Putamen (tissue), 1 donor: ENCODE results near the gene GRXCR2.
"Not testable (repeated sequence)": the region's sequence is repeated elsewhere in the genome, so short reads cannot be mapped to it uniquely, and the experiment has no call there.

Source experiments
- DNase-seq: peaks from one replicate; pipeline ENCODE4 v3.0.0-alpha.2; 2016; ENCODE audit warnings: low spot score

The GRXCR2 gene

DNA sequence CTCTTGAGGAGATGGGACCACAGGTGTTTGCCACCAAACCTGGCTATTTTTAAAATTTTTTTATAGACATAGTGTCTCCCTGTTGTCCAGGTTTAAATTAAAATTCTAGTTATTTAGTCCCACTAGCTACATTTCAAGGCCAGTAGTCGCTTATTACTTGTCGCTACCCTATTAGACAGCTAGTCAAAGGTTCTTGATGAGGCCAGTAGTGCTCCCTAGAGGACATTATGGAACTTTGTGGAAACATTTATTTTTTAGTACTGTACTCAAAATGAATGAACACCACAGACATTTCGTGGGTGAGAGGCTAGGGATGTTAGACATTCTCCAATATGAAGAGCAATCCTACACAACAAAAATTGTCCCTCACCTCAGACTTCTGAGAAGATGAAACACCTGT is 14.4 kb upstream of the GRXCR2 start:
- no peak for DNase-seq

- no peak for DNase-seq
These were observed 2.0 kb upstream of the GRXCR2 start for GRCh38 chr5:145874765-145875164.

GRCh38 chr5:145872486-145872885 is 328 bp downstream of the GRXCR2 start:
- no peak for DNase-seq

GRCh38 chr5:145869753-145870152 is 3.1 kb downstream of the GRXCR2 start:
- no peak for DNase-seq

DNA sequence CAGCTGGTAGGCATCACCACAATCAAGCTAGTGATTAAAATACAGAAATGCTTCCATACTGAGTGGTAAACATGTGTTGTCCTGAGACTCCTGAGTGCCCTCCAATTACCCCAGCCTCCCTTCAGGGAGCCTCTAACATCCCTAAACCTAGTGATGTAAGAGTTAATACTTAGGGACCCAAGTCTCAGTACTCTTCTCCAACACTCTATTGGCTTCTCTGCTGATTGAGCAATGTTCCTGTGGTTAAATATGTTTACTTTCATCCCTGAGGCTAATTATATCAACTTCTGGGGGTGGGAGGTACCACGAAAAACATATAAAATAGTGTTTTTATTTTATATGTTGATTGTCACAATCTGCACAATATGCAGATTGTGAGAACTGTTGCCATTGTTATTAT is 5.0 kb downstream of the GRXCR2 start:
- DNase-seq = no peak

DNA sequence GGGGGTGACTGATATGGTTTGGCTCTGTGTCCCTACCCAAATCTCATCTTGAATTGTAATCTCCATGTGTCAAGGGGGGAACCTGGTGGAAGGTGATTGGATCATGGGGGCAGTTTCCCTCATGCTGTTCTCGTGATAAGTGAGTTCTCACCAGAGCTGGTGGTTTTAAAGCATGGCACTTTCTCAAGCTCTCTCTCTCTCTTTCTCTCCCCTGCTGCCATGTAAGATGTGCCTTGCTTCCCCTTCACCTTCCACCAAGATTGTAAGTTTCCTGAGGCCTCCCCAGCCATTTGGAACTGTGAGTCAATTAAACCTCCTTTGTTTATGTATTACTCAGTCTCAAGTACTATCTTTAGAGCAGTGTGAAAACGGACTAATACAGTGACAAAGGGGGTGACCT is 8.4 kb downstream of the GRXCR2 start:
- not testable (repeated sequence) for DNase-seq

DNA sequence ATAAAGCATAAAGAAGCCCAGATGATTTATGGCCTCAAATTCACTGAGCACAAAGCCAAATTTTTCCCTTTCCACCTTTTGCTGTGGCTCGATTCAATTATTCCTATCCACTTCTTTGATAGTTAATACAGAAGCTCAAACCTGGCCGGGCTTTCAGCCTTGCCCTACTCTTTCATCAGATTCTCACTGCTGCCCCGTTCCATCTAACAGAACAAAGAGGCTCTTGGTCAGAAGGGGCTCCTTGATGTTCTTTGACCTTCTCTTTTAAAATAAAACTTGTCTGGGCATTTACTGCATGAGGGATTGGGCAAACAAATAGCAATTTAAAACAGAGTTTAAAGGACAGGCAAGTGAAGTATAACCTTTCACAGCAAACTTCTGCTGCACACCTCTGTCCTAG is 9.8 kb downstream of the GRXCR2 start:
- DNase-seq = no peak

DNA sequence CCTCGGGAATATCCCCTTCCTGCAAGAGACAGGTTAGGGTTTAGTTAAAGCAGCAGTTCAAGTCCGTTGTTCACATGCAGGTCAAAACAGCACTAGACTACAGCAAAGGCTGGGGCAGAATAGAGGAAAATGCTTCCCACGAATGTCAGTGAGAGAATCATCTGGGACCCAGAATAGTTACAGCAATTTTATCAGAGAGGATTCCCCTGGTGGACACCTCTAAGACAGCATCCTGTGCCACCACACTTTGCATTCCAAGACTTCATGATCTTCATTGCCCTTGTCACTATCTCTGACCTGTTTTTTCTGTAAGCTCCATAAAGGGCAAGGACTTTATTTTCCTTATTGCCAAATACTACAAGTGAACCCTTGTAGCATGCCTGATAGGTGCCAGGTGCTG is 12.9 kb downstream of the GRXCR2 start:
- no peak for DNase-seq

DNA sequence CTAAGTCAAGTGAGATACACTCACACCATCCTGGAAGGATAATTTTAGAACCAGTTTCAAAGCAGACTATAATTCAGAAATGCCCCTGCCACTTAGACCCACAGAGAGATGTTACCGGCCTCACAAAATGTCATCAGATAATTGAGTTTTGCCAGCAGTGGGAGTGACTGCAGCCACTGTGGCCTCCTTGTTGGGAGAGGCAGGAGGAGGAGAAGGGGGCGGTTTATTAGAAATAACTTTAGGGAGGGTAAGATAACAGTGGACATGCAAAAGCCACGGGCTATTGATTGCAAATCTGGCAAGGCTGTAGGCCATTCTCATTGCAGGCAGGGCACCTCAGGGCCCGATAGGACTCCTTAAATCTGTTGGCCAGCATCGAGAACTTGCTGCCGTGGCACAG is 13.4 kb downstream of the GRXCR2 start:
- no peak for DNase-seq

- DNase-seq = no peak
These were observed 13.9 kb downstream of the GRXCR2 start for GRCh38 chr5:145858959-145859358.

DNA sequence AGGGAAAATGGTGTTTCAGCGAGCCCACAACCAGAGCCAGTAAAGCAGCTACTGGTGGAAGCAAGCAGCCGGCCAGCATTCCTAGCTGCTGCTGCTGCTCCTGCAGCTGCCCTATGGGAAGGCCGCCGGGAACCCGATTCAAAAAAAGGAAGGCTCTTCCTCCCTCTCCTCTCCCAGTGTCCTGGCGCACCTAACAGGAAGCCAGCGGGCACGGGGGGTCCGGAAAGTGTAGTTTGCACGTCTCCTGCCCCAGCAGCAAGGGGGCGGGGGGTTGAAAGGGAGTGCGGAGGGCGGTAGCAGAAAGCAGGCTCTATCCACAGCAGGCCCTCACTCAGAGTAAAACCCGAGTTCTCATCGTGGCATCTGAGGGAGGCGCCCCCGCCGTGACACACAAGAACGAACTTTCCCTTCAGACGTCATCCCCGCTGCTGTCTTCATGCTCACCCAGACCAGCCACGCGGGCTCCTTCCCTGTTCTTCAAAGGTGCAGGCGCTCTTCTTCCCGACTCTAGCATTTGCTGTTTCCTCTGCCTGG is 16.5 kb downstream of the GRXCR2 start:
- no peak for DNase-seq

GRCh38 chr5:145855763-145856267 is 17.0 kb downstream of the GRXCR2 start:
- no peak for DNase-seq

DNA sequence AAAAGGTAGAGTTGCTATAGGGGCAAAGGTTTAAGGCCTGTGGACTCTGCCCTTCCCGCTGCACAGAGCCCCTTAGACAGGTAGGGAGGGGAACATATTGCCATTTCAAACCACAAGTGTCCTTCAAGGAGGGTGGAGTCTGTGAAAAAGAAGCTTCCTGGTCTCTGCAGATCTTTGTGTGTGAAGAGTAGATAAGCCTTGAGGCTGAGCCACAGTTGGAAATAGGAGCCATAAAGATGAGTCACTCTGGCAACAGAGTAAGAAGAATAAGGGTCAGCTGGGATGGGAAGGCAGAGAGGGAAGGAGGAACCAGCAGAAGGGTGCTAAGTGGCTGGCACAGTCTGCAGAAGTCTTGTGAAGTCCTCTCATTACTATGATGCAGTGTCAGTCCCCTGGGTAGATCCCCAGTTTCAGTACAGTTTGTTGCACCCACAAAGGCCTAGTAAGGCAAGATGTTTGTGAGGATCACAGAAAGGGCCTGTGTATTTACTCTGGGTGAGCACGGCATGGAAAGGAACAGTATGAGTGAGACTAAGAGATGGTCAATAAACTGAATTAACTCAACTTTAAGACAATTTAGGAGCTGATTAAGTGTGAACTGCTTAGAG is 18.1 kb downstream of the GRXCR2 start:
- DNase-seq = no peak

- DNase-seq = no peak
These were observed 18.9 kb downstream of the GRXCR2 start for GRCh38 chr5:145853781-145854376.

GRCh38 chr5:145852990-145853389 is 19.8 kb downstream of the GRXCR2 start:
- no peak for DNase-seq

- no peak for DNase-seq
These were observed 24.0 kb downstream of the GRXCR2 start for GRCh38 chr5:145848854-145849253.

DNA sequence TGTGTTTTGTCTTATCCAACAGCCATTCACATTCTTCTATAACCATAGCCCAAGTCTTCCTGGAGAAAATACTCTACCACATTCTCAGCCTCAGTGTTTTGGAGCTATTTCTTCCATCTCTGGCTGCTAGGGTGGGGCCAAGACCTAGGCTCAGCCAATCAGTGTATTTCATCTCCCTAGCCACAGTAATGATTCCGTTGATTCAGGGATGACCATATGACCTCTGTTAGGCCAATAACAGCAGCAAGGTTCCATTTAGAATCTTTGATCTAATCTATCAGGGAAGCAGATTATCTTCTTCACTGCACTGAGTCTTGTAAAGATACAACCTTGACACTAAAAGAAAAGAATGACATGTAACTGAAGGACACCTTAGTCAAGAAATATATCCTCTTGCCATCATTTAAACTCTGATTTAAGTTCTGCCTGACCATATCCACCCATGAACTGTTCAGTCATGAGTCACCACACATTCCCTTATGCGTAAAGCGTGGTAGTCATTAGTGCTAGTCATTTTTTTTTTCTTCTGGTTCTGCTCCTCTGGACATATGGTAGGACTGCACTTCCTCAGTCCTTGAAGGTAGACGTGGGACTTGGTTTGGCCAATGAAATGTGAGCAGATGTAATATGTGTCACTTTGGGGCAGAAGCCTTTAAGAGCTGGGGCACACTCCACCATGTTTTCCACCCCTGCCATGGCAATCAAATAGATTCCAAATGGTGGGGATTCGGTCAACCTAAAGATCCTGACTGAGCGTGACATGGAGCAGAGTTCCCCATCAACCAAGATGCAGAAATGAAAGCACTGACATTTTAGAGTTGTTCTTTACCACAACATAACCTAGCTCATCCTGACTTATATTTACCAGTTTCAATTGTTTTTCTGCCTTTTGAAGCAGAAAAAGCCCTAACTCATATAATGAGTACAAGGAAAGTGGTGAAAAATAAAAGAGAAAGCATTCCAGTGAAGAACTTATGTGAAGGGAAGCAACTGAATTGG is 25.0 kb downstream of the GRXCR2 start:
- DNase-seq = no peak

- DNase-seq = no peak
These were observed 26.7 kb downstream of the GRXCR2 start for GRCh38 chr5:145846081-145846480.

- DNase-seq = no peak
These were observed 31.5 kb downstream of the GRXCR2 start for GRCh38 chr5:145841299-145841698.

DNA sequence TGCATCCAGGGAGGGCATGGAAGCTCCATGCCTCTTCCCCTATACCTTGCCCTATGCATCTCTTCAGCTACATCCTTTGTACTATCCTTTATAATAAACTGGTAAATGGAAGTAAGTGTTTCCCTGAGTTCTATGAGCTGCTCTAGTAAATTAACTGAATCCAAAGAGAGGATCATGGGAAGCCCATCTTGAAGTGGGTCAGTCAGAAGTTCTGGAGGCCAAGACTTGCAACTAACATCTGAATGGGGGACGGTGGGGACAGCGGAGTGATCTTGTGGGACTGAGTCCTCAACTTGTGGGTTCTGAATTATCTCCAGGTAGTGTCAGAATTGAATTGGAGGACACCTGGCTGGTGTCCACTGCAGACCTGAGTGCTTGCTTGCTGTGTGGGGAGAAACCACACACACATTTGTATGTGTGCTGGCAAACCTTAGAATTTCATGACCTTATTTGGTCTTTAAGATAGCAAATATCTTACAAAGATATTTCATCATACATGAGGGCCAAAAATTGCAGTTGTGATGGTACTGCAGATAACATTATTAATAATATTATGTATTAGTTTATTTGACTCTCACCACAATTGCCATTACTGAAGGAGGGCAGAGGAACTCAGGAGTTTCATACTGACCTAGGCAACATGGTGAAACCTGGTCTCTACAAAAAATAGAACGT is 32.2 kb downstream of the GRXCR2 start:
- DNase-seq = no peak

DNA sequence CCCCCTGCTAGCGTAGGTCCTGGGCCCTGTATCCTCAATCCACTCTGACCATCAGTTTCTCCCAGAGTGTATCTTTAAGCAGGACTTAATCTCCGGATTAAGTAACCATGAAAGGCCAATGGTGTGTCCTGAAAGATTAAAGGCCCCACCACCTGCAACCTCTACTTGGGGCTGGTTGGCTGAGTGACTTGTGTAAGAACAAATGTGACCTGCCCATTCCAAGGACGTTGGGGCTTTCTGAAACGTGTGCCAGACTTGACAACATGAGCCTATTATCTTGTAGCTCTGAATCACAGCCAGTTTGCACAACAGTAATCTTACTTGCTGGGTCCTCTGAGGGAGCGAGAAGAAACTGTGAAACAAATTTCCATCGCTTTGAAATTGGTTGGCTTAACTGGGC is 34.5 kb downstream of the GRXCR2 start:
- DNase-seq = no peak

GRCh38 chr5:145836241-145836640 is 36.6 kb downstream of the GRXCR2 start:
- not testable (repeated sequence) for DNase-seq
